Rectal smooth muscle tissue (tissue), 1 donor: ENCODE results near the gene TMEM116.

ENCODE experiments used
- H3K27ac ChIP-seq: one replicate; pipeline ENCODE4 v1.7.0; 2013; ENCODE audit warnings: low read depth, low read length, inconsistent platforms
- H3K27me3 ChIP-seq: one replicate; pipeline ENCODE4 v1.7.0; 2013; ENCODE audit warnings: low read length; ENCODE audit not compliant: control insufficient read depth, insufficient read depth
- H3K36me3 ChIP-seq: one replicate; pipeline ENCODE4 v1.7.0; 2013; ENCODE audit warnings: low read length; ENCODE audit not compliant: control insufficient read depth, insufficient read depth
- H3K4me1 ChIP-seq: one replicate; pipeline ENCODE4 v1.7.0; 2013; ENCODE audit warnings: low read length; ENCODE audit not compliant: control insufficient read depth, insufficient read depth
- H3K4me3 ChIP-seq: one replicate; pipeline ENCODE4 v1.7.0; 2013; ENCODE audit warnings: low read length
- H3K9ac ChIP-seq: one replicate; pipeline ENCODE4 v1.7.0; 2013; ENCODE audit warnings: low read length

TMEM116 gene

DNA sequence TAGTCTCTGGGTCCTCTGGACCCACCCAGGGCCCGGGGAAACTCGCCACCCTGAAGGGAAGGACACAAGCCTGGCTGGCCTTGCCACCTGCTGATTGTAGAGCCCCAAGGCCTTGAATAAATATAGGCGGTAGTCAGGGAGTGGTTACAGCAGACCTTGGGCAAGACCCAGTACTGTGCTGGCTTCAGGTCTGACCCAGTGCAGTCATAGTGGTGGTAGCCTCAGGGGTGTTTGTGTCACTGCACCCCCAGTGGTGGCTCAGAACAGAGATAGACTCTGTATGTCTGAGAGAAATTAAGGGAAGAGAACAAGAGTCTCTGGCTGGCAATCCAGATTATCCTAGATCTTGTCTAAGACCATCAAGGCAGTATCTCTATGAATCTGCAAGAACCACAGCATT is 107.5 kb downstream of the TMEM116 start:
- no peaks in the 10 kb centered on the region for H3K4me1 ChIP-seq
- H3K27me3 ChIP-seq, result no peaks in the 10 kb centered on the region
- no peak overlapping the region for H3K9ac ChIP-seq
- no peaks in the 10 kb centered on the region for H3K36me3 ChIP-seq
- H3K27ac ChIP-seq, result no peak overlapping the region
- H3K4me3 ChIP-seq, result no peak overlapping the region

DNA sequence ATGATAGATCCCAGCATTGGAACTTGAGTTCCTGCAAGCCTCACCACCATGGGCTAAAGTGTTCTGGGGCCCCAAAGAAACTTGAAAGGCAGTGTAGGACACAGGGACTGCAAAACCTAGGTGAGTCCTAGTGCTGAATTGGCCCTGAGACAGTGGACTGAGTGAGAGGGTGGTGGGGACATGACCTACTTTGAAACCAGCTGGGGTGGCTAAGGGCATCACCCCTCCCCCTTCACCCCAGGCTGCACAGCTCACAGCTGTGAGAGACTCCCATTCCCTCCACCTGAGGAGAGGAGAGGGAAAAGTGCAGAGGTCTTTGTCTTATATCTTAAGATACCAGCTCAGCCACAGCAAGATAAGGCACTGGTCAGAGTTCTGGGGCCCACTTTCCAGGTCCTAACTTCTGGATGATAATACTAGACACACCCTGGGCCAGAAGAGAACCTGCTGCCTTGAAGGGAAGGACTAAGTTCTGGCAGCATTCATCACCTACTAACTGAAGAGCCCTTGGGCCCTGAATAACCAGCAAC is 108.5 kb downstream of the TMEM116 start:
- no peak overlapping the region for H3K4me3 ChIP-seq
- no peak overlapping the region for H3K9ac ChIP-seq
- H3K4me1 ChIP-seq, result no peaks in the 10 kb centered on the region
- H3K27ac ChIP-seq, result no peak overlapping the region
- no peaks in the 10 kb centered on the region for H3K36me3 ChIP-seq
- no peaks in the 10 kb centered on the region for H3K27me3 ChIP-seq

DNA sequence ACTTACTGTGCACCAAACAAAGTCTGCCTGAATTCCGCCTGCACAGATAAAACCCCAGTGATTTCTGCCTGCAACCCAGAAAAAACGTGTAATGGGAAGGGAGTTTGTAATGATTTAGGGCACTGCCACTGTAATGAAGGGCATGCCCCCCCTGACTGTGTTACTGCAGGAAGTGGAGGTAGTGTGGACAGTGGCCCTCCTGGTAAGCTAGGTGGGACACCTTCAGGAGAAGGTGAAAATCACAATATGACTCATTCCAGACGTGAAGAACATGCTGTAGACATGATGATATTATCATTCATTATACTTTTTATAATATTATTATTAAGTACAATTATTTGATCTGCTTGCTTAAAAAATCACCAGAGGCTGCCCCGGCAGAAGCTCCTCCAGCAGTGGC is 111.8 kb downstream of the TMEM116 start:
- Histone ChIP-seq H3K36me3 (peaks cover 3% of the 10 kb centered on the region), H3K4me1 (no peaks in the 10 kb centered on the region), H3K4me3 (no peak overlapping the region), H3K27ac (no peak overlapping the region), H3K9ac (no peak overlapping the region), H3K27me3 (no peaks in the 10 kb centered on the region)

DNA sequence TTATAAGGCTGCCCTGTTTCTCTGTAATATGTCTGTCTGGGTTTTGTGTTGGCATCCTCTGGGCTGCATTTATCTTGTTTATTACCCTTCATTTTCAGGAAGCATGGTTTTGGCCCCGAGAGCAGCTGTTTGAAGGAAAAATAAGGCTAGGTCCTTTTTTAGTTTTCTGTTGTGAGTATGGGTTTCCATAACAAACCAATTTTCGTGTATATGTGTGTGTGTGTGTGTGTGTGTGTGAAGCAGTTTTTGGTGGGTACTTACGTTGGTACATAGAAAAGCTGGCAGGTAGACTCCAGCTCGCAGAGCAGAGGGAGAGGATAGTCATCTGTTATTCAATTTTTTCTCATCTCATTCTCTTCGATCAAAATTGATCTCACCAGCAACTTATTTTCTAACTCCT is 118.4 kb downstream of the TMEM116 start:
- H3K36me3 ChIP-seq, result peaks cover 20% of the 10 kb centered on the region
- no peak overlapping the region for H3K27ac ChIP-seq
- no peaks in the 10 kb centered on the region for H3K27me3 ChIP-seq
- H3K4me3 ChIP-seq, result no peak overlapping the region
- no peaks in the 10 kb centered on the region for H3K4me1 ChIP-seq
- H3K9ac ChIP-seq, result no peak overlapping the region

DNA sequence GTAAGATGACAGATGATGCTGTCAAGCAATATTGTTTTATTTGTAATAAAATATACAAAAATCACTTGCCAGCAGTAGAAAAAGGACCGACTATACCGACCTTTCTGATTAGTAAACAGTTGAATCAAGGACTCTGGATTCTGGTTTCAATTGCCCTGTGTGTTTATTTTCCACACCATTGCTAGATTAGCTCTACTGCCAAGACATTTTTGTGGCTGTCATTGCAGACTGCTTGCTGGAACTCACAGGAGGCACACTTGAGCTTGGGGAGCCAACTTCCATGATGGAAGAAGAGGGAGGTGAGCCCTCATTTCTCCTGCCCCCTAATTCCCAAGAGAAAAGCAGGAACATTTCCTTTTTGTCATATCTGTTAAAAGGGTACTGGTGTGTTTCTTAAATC is 119.7 kb downstream of the TMEM116 start:
- no peak overlapping the region for H3K4me3 ChIP-seq
- no peaks in the 10 kb centered on the region for H3K4me1 ChIP-seq
- peaks cover 27% of the 10 kb centered on the region for H3K36me3 ChIP-seq
- H3K27me3 ChIP-seq, result no peaks in the 10 kb centered on the region
- no peak overlapping the region for H3K27ac ChIP-seq
- H3K9ac ChIP-seq, result no peak overlapping the region

DNA sequence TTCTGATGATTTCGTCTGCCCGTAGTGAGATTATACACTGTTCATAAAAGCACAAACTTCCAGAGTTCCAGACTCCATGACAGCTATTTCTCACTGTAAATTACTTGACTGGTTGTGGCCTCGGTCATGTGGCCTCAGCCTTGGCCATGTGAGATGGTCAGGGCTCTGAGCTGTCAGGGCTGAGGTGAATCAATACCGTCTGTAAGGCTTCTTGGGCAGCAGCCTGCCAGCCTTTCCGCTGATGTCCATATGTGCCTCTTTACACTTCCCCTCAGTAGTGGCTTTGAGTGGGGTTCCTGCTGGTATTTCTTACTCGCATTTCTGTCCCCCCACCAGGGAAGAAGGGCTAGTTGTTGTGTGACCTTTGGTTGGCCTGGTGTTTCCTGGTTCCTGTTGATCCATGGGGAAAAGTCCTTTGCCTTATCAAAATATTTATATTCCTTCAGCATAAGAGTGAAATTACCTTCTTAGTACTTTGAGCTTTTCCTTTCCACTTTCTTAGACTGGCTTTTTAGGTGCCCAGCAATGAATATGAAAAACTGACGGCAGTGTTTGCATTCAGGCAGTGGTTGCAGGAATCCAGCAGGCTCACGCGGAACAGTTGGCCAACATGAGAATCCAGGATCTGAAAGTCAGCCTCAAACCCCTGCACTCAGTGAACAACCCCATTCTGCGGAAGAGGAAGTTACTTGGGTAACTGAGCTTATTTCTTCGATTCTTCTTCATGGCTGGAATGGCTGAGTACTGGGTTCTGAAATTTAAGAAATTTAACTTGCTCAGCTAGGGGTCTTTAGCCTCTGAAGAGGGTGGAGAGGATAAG is 124.8 kb downstream of the TMEM116 start:
- H3K4me3 ChIP-seq, result no peak overlapping the region
- peaks cover 50% of the 10 kb centered on the region for H3K36me3 ChIP-seq
- no peaks in the 10 kb centered on the region for H3K27me3 ChIP-seq
- H3K9ac ChIP-seq, result no peak overlapping the region
- H3K27ac ChIP-seq, result no peak overlapping the region
- H3K4me1 ChIP-seq, result no peaks in the 10 kb centered on the region

DNA sequence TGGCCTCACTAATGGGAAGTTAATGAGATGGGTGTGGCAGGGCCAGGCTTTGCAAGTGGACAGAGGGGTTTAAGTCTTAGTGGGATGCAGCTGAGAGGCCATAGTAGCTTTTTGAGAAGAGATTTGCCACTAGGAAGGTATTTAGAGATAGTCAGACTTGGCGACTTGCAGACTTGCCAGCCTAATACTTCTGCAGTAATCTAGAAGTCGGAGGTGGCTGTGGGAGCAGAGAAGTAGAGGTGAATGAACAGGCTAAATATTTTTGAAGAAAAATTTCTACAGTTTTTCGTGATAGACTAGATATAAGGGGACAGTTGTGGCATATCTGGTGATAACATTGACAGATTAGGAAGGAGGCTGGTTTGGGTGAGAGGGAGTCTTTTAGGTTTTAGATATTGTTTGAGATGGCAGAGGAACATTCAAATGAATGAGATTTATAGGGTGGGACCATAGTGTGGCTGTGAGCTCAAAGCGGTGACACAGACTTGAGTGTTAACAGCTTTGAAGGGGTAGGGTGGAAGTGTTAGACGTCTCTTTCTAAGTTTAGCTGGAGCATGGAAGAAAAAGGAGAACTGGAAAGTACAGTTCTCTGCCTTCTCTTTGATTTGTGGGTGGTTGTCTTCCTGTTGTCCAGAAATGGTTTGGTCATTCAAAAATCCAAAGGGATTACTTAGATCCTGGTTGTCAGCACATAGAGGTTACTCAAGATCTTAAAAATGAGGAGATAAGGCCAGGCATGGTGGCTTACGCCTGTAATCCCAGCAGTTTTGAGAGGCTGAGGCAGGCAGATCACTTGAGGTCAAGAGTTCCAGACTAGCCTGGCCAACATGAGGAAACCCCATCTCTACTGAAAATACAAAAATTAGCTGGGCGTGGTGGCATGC is 126.1 kb downstream of the TMEM116 start:
- no peak overlapping the region for H3K27ac ChIP-seq
- no peak overlapping the region for H3K4me3 ChIP-seq
- H3K36me3 ChIP-seq, result peaks cover 53% of the 10 kb centered on the region
- H3K4me1 ChIP-seq, result no peaks in the 10 kb centered on the region
- H3K9ac ChIP-seq, result no peak overlapping the region
- H3K27me3 ChIP-seq, result no peaks in the 10 kb centered on the region

DNA sequence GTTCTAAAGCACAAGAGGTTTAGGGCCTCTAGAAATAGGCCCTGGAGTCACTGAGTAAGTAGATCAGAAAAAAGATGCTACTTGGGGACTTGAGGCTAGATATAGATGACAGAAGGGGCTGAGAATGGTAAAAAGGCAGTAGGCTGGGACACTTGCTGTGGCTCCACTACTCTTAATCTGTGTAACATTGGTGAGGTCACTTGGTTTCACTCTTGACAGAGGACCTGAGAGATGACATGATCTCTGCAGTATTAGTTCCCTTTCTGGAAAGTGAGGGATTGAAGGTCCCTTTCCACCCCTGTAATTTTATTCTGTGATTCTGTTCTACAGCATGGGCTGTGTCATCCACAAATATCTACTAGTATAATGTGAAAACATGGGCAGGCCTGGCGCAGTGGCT is 131.2 kb downstream of the TMEM116 start:
- peaks cover 38% of the 10 kb centered on the region for H3K36me3 ChIP-seq

More for the DNA sequence above, 131.2 kb downstream of the TMEM116 start:
- H3K4me1 ChIP-seq, result no peaks in the 10 kb centered on the region
- no peaks in the 10 kb centered on the region for H3K27me3 ChIP-seq
- no peak overlapping the region for H3K9ac ChIP-seq
- no peak overlapping the region for H3K4me3 ChIP-seq
- no peak overlapping the region for H3K27ac ChIP-seq
